GM12878 (cell line): ENCODE results near the gene G6PC1.

Source experiments
- FOS ChIP-seq: IDR thresholded peaks from 3 replicates; pipeline ENCODE4 v1.6.1; 2011; ENCODE audit warnings: borderline replicate concordance; ENCODE audit not compliant: insufficient read length; ENCODE audit errors: extremely low read depth
- NR2F1 ChIP-seq: fragments of 450-650 bp; conservative IDR thresholded peaks from 2 replicates; pipeline ENCODE4 v1.6.1; 2017; ENCODE audit warnings: mild to moderate bottlenecking
- REST ChIP-seq: IDR thresholded peaks from 2 replicates; pipeline ENCODE4 v1.6.1; 2012; ENCODE audit warnings: mild to moderate bottlenecking, low read depth, low read length
- RFX5 ChIP-seq: IDR thresholded peaks from 2 replicates; pipeline ENCODE4 v1.6.1; 2011; ENCODE audit warnings: low read depth, low read length, improper control_type of control experiment
- YBX1 ChIP-seq: fragments of 450-650 bp; IDR thresholded peaks from 2 replicates; pipeline ENCODE4 v1.6.1; 2016; ENCODE audit warnings: antibody characterized with exemption
- TF ChIP-seq, protein P1 (sequence below): IDR thresholded peaks from 2 replicates; pipeline ENCODE4 v1.6.1; 2012; ENCODE audit warnings: low read length, inconsistent platforms

- TF ChIP-seq FOS (no peak), RFX5 (no peak), NR2F1 (no peak), YBX1 (no peak), REST (no peak)
- TF ChIP-seq, protein P1, sequence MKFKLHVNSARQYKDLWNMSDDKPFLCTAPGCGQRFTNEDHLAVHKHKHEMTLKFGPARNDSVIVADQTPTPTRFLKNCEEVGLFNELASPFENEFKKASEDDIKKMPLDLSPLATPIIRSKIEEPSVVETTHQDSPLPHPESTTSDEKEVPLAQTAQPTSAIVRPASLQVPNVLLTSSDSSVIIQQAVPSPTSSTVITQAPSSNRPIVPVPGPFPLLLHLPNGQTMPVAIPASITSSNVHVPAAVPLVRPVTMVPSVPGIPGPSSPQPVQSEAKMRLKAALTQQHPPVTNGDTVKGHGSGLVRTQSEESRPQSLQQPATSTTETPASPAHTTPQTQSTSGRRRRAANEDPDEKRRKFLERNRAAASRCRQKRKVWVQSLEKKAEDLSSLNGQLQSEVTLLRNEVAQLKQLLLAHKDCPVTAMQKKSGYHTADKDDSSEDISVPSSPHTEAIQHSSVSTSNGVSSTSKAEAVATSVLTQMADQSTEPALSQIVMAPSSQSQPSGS: no peak
These were observed 45.5 kb upstream of the G6PC1 start for GRCh38 chr17:42855048-42855596.
